SH-SY5Y (cell line): ENCODE measurements around the gene PARD3.

Source experiments
- GATA2 ChIP-seq: IDR thresholded peaks from 2 replicates; pipeline ENCODE4 v1.6.1; 2011; ENCODE audit warnings: mild to moderate bottlenecking, low read depth, low read length
- GATA3 ChIP-seq: IDR thresholded peaks from 2 replicates; pipeline ENCODE4 v1.6.1; 2011; ENCODE audit warnings: low read depth, mild to moderate bottlenecking, low read length, moderate library complexity

GRCh38 chr10:34778237-34778636 is 36.9 kb downstream of the PARD3 start:
- TF ChIP-seq GATA2 (no peak), GATA3 (no peak)
